Activated T-helper 2 cell treated with anti-CD3 and anti-CD28 coated beads, Interferon-gamma antibody, Interleukin-2, Interleukin-4, amounts not matched to agents 10 μg/mL and 5 μg/mL and 100 μg/mL, durations not matched to agents 14 hours and 24 hours and 36 hours (primary cell): Measurements from ENCODE around the gene AK1. TPM values are rescaled to one million over a fixed set of nuclear protein-coding genes. Genes with fewer than 3 reads are reported as not detected.

Experiments used
- DNase-seq: peaks from one replicate; pipeline ENCODE4 v3.0.0; 2021; ENCODE audit warnings: low spot score
- H3K27ac Mint-ChIP-seq: one replicate; pipeline ENCODE4 v1.8.0; 2021; ENCODE audit warnings: mixed read lengths
- H3K27me3 Mint-ChIP-seq: one replicate; pipeline ENCODE4 v1.8.0; 2021; ENCODE audit warnings: low read depth, mixed read lengths
- H3K36me3 Mint-ChIP-seq: one replicate; pipeline ENCODE4 v1.8.0; 2021; ENCODE audit warnings: low read depth, mixed read lengths
- H3K4me1 Mint-ChIP-seq: one replicate; pipeline ENCODE4 v1.8.0; 2021; ENCODE audit warnings: low read depth, mixed read lengths
- H3K4me3 Mint-ChIP-seq: one replicate; pipeline ENCODE4 v1.8.0; 2021; ENCODE audit warnings: low read depth, mild to moderate bottlenecking, moderate library complexity, mixed read lengths
- H3K9me3 Mint-ChIP-seq: one replicate; pipeline ENCODE4 v1.8.0; 2021; ENCODE audit warnings: mixed read lengths
- intact Hi-C: fragments of 100-400 bp; cut with micrococcal nuclease; formaldehyde crosslinking; loops from one replicate; pipeline ENCODE4 v1.15.1; 2023
- total RNA-seq: library from RNA; stranded (reverse); gene quantifications from 2 replicates; pipeline ENCODE4 v1.2.3, GENCODE V29; 2022

AK1 gene
- total RNA-seq, 1 donor from 2014 or later = 21.0 TPM

GRCh38 chr9:127916720-127917581 is 39.5 kb upstream of the AK1 start, which contains the start of gene ST6GALNAC4:
Gene ST6GALNAC4 (minus strand): TSS chr9:127917041. CDS start chr9:127916419, 622 bp downstream.
- Mint-ChIP-seq H3K27me3 (peaks cover under 1% of the 10 kb centered on the region), H3K4me3 (peak within 1 kb of the TSS; percentile 80), H3K36me3 (peaks cover 17% of the 10 kb centered on the region), H3K27ac (peak within 1 kb of the TSS; percentile 81), H3K4me1 (peaks cover 40% of the 10 kb centered on the region), H3K9me3 (no peaks in the 10 kb centered on the region)
- intact Hi-C loops = loop anchor here (5.0 to 10.0 kb wide), 3 partner anchors 50 to 302 kb away; partner anchors contain the start of genes CDK9 and STXBP1
- peak; percentile 90 for DNase-seq

GRCh38 chr9:127915801-127916719 is 38.6 kb upstream of the AK1 start:
- Mint-ChIP-seq H3K36me3 (peaks cover 26% of the 10 kb centered on the region), H3K4me1 (peaks cover 44% of the 10 kb centered on the region), H3K9me3 (no peaks in the 10 kb centered on the region), H3K27ac (peak overlapping the region; percentile 81), H3K4me3 (peak overlapping the region; percentile 80), H3K27me3 (no peaks in the 10 kb centered on the region)
- intact Hi-C loops = loop anchor here (5.0 to 10.0 kb wide), 3 partner anchors 49 to 301 kb away; partner anchors contain the start of genes CDK9 and STXBP1
- no peak for DNase-seq

- Mint-ChIP-seq H3K4me1 (peaks cover 51% of the 10 kb centered on the region), H3K9me3 (no peaks in the 10 kb centered on the region)
- no peak for DNase-seq
Measured at GRCh38 chr9:127915325-127915752, 37.9 kb upstream of the AK1 start.

GRCh38 chr9:127913682-127914081 is 36.2 kb upstream of the AK1 start:
- Mint-ChIP-seq H3K4me3 (no peak overlapping the region), H3K36me3 (peaks cover 37% of the 10 kb centered on the region), H3K27me3 (no peaks in the 10 kb centered on the region), H3K27ac (no peak overlapping the region), H3K4me1 (peaks cover 40% of the 10 kb centered on the region), H3K9me3 (no peaks in the 10 kb centered on the region)
- intact Hi-C loops = loop anchor here (10.0 kb wide), 1 partner anchor 299 kb away; the partner anchor contains the start of gene STXBP1
- DNase-seq = no peak

More at GRCh38 chr9:127915325-127915752, 37.9 kb upstream of the AK1 start:
- H3K27me3 Mint-ChIP-seq = no peaks in the 10 kb centered on the region
- intact Hi-C loops = loop anchor here (5.0 to 10.0 kb wide), 3 partner anchors 48 to 301 kb away; partner anchors contain the start of genes CDK9 and STXBP1
- H3K4me3 Mint-ChIP-seq = peak overlapping the region; percentile 80
- H3K27ac Mint-ChIP-seq = peak overlapping the region; percentile 3
- H3K36me3 Mint-ChIP-seq = peaks cover 32% of the 10 kb centered on the region

GRCh38 chr9:127912882-127913281 is 35.4 kb upstream of the AK1 start:
- no peak for DNase-seq
- H3K27me3 Mint-ChIP-seq = no peaks in the 10 kb centered on the region
- H3K4me1 Mint-ChIP-seq = peaks cover 34% of the 10 kb centered on the region
- intact Hi-C loops = loop anchor here (10.0 kb wide), 1 partner anchor 298 kb away; the partner anchor contains the start of gene STXBP1
- H3K9me3 Mint-ChIP-seq = no peaks in the 10 kb centered on the region
- H3K4me3 Mint-ChIP-seq = no peak overlapping the region
- peaks cover 40% of the 10 kb centered on the region for H3K36me3 Mint-ChIP-seq
- H3K27ac Mint-ChIP-seq = peak overlapping the region; percentile 42

GRCh38 chr9:127912296-127912695 is 34.8 kb upstream of the AK1 start:
- H3K27ac Mint-ChIP-seq = peak overlapping the region; percentile 42
- H3K36me3 Mint-ChIP-seq = peaks cover 40% of the 10 kb centered on the region
- no peaks in the 10 kb centered on the region for H3K9me3 Mint-ChIP-seq
- intact Hi-C loops = loop anchor here (10.0 kb wide), 1 partner anchor 297 kb away; the partner anchor contains the start of gene STXBP1
- H3K27me3 Mint-ChIP-seq = no peaks in the 10 kb centered on the region
- peaks cover 31% of the 10 kb centered on the region for H3K4me1 Mint-ChIP-seq
- no peak for DNase-seq
- H3K4me3 Mint-ChIP-seq = no peak overlapping the region

- Mint-ChIP-seq H3K4me1 (peaks cover 38% of the 10 kb centered on the region), H3K27ac (peak overlapping the region; percentile 95), H3K36me3 (peaks cover 40% of the 10 kb centered on the region), H3K9me3 (no peaks in the 10 kb centered on the region), H3K4me3 (no peak overlapping the region), H3K27me3 (no peaks in the 10 kb centered on the region)
- intact Hi-C loops = loop anchor here (10.0 kb wide), 1 partner anchor 296 kb away; the partner anchor contains the start of gene STXBP1
- no peak for DNase-seq
Measured at GRCh38 chr9:127910613-127911205, 33.2 kb upstream of the AK1 start.

GRCh38 chr9:127909839-127910273 is 32.4 kb upstream of the AK1 start:
- Mint-ChIP-seq H3K27me3 (no peaks in the 10 kb centered on the region), H3K4me3 (no peak overlapping the region), H3K27ac (no peak overlapping the region), H3K4me1 (peaks cover 42% of the 10 kb centered on the region), H3K9me3 (no peaks in the 10 kb centered on the region), H3K36me3 (peaks cover 40% of the 10 kb centered on the region)
- intact Hi-C loops = loop anchor here (10.0 kb wide), 1 partner anchor 295 kb away; the partner anchor contains the start of gene STXBP1
- no peak for DNase-seq

- intact Hi-C loops = no loop called here
- Mint-ChIP-seq H3K4me3 (no peak overlapping the region), H3K9me3 (no peaks in the 10 kb centered on the region), H3K27me3 (no peaks in the 10 kb centered on the region), H3K4me1 (peaks cover 47% of the 10 kb centered on the region), H3K36me3 (peaks cover 40% of the 10 kb centered on the region), H3K27ac (no peak overlapping the region)
- DNase-seq = no peak
Measured at GRCh38 chr9:127908660-127908926, 31.1 kb upstream of the AK1 start.

- Mint-ChIP-seq H3K4me3 (no peak overlapping the region), H3K4me1 (peaks cover 49% of the 10 kb centered on the region), H3K27ac (peak overlapping the region; percentile 42), H3K27me3 (no peaks in the 10 kb centered on the region), H3K36me3 (peaks cover 40% of the 10 kb centered on the region), H3K9me3 (no peaks in the 10 kb centered on the region)
- intact Hi-C loops = no loop called here
- DNase-seq = no peak
Measured at GRCh38 chr9:127907867-127908659, 30.6 kb upstream of the AK1 start.

- peaks cover 35% of the 10 kb centered on the region for H3K4me1 Mint-ChIP-seq
- intact Hi-C loops = loop anchor here (2.0 kb wide), 1 partner anchor 13 kb away; no protein-coding TSS in a partner anchor
- no peak for DNase-seq
Measured at GRCh38 chr9:127905788-127906191, 28.3 kb upstream of the AK1 start.

More at GRCh38 chr9:127905788-127906191, 28.3 kb upstream of the AK1 start:
- Mint-ChIP-seq H3K4me3 (peak overlapping the region; percentile 88), H3K27ac (peak overlapping the region; percentile 99), H3K36me3 (peaks cover 21% of the 10 kb centered on the region), H3K9me3 (no peaks in the 10 kb centered on the region), H3K27me3 (no peaks in the 10 kb centered on the region)
